Right kidney (tissue), 9 donors: Measurements from ENCODE around the gene NDUFA7.
A peak's percentile ranks its signal among the peaks of the same experiment; 100 is the strongest.
"Not testable (repeated sequence)": the region's sequence is repeated elsewhere in the genome, so short reads cannot be mapped to it uniquely, and the experiment has no call there.

Experiments
- DNase-seq: peaks from one replicate; pipeline ENCODE4 v3.0.0-alpha.2; 2016
- long read RNA-seq, 8 donors: transcript quantifications; one replicate each; lab custom pipeline, GENCODE V29; 2026

Gene NDUFA7
- long read RNA-seq, donor 1, transcript NDUFA7-201 (4 exons, 601 nt) = major isoform, 129 of 140 reads
- long read RNA-seq, donor 1, transcript NDUFA7-205 (2 exons, 547 nt) = minor isoform, 11 of 140 reads
- long read RNA-seq, donor 1, partial matches to known transcripts = 0 of 140 reads
- long read RNA-seq, donor 1, other reads (novel, unspliced or antisense) = 0 of 140 reads
- long read RNA-seq, donor 2, transcript NDUFA7-201 (4 exons, 601 nt) = major isoform, 57 of 66 reads
- long read RNA-seq, donor 2, partial matches to known transcripts = 6 of 66 reads
- long read RNA-seq, donor 2, other reads (novel, unspliced or antisense) = 0 of 66 reads
- long read RNA-seq, donor 3, transcript NDUFA7-201 (4 exons, 601 nt) = major isoform, 51 of 54 reads
- long read RNA-seq, donor 3, partial matches to known transcripts = 0 of 54 reads
- long read RNA-seq, donor 3, other reads (novel, unspliced or antisense) = 0 of 54 reads
- long read RNA-seq, donor 4, transcript NDUFA7-205 (2 exons, 547 nt) = minor isoform, 9 of 84 reads
- long read RNA-seq, donor 4, transcript NDUFA7-201 (4 exons, 601 nt) = major isoform, 66 of 84 reads
- long read RNA-seq, donor 4, partial matches to known transcripts = 8 of 84 reads
- long read RNA-seq, donor 4, other reads (novel, unspliced or antisense) = 0 of 84 reads
- long read RNA-seq, donor 5, transcript NDUFA7-201 (4 exons, 601 nt) = major isoform, 97 of 112 reads
- long read RNA-seq, donor 5, transcript NDUFA7-205 (2 exons, 547 nt) = minor isoform, 15 of 112 reads
- long read RNA-seq, donor 5, partial matches to known transcripts = 0 of 112 reads
- long read RNA-seq, donor 5, other reads (novel, unspliced or antisense) = 0 of 112 reads
- long read RNA-seq, donor 6, transcript NDUFA7-201 (4 exons, 601 nt) = major isoform, 104 of 128 reads
- long read RNA-seq, donor 6, transcript NDUFA7-205 (2 exons, 547 nt) = minor isoform, 8 of 128 reads
- long read RNA-seq, donor 6, partial matches to known transcripts = 16 of 128 reads
- long read RNA-seq, donor 6, other reads (novel, unspliced or antisense) = 0 of 128 reads
- long read RNA-seq, donor 7 = 0 reads
- long read RNA-seq, donor 8, transcript NDUFA7-201 (4 exons, 601 nt) = major isoform, 106 of 116 reads
- long read RNA-seq, donor 8, partial matches to known transcripts = 5 of 116 reads
- long read RNA-seq, donor 8, other reads (novel, unspliced or antisense) = 0 of 116 reads

DNA sequence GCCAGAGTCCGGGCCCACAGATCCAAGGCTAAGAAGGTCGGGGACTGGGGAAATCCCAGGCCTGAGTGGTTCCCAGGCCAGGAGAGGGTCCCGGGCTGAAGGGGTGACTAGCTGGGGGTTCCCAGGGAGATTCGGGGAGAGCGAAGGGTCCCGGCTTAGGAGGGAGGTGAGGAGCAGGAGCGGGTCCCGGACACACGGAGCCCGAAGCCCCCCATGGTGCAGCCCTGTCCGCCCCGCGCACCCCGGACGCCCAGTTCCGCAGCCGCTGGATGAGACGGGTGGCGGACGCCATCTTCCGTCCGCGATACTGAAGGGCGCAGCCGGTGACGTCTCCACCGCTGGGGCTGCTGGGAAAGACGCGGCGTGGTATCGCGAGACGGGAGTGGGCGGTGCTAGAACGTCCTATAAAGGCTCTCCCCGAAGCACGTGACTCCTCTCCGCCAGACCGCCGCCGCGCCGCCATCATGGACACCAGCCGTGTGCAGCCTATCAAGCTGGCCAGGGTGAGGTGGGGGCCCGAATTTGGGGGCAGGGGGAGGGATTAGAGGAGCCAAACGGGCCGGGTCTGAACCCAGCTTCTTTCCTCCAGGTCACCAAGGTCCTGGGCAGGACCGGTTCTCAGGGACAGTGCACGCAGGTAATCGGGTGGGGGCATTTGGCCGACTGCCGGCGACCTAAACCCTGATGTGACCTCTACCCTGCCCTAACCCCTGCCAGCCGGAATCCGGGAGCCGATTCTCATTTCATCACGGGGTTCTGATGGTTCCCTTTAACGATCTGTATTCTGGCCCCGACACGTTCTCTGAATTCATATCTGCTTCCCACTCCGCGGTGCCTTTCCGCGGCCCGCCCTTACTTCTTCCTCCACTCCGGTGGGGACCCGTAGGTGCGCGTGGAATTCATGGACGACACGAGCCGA, at the start of gene NDUFA7, which contains the start of gene RPS28:
Gene NDUFA7, minus strand, starts transcription at position 309 of the 919 bp plus-strand sequence. Its CDS starts 17 bp downstream, at position 292.
Gene RPS28, plus strand, starts transcription at position 430 of the 919 bp plus-strand sequence. Its CDS starts 35 bp downstream, at position 465.
- peak; percentile 93 for DNase-seq

DNA sequence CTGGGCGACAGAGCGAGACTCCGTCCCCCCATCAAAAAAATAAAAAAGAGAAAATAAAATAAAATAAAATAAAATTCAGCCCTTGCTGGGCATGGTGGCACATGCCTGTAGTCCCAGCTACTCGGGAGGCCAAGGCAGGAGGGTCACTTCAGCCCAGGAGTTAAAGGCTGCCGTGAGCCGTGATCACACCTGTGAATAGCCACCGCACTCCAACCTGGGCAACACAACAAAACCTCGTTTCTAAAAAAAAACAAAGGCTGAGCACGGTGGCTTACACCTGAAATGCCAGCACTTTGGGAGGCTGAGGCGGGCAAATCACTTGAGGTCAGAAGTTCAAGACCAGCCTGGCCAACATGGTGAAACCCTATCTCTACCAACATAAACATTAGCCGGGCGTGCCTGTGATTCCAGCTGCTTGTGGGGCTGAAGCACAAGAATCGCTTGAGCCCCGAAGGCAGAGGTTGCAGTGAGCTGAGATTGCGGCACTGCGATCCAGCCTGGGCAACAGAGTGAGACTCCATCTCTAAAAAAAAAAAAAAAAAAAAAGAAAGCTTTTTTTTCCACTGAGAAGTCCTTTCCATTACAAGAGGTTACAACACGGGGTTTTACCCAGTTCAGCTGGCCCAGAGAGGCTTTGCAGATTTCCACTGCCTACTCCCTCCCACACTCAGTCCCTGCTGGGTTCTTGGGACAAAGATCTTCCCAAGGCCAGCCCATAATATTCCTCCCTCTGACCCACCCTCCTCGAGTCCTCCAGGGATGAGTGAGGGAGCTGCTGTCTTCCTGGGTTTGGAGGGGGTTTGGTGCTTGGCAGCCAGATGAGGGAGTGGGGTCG, 49.2 kb upstream of the NDUFA7 start:
- no peak for DNase-seq

DNA sequence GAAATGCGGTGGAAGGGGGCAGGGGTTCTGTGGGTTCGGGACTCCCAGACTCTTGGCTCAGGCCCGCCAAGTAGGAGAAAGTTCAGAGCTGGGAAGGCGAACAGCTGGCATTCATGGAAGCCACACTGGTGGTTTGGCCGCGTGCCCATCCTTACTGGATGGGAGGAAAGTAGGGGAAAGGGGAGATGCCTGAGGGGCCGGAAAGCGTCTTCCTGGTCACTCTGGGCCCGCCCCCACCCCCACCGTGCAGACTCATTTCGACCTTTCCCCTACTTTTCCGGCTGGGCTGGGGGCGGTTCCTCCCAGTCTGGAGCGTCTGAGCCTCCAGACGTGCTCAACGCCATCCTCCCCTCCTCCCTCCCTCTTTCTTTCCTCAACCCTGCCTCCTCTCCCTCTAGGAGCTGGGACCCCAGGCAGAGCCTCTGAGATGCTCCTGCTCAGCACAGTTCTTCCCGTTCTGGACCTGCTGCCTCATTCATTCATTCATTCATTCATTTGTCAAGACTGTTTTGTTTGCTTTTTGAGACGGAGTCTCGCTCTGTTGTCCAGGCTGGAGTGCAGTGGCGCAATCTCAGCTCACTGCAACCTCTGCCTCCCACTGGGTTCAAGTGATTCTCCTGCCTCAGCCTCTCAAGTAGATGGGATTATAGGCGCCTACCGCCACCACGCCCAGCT, 46.3 kb upstream of the NDUFA7 start:
- DNase-seq = peak; percentile 76

DNA sequence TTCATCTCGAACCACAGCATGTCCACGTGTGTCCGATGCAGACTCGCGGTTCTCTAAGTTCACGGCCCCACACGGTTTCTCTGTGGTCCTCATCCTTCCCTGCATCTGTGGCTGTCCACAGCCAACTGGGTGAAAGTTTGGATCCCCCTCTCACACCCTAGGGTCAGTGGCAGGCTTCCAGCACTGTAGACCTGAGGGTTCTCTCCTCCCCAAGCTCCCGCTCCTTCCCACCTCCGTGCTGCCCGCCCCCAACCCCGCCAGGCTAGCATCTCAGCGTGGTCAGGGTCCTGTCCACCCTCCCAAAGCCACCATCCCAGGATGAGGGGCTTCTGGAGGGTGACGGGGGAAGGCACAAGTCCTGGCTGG, 45.8 kb upstream of the NDUFA7 start:
- DNase-seq = no peak

DNA sequence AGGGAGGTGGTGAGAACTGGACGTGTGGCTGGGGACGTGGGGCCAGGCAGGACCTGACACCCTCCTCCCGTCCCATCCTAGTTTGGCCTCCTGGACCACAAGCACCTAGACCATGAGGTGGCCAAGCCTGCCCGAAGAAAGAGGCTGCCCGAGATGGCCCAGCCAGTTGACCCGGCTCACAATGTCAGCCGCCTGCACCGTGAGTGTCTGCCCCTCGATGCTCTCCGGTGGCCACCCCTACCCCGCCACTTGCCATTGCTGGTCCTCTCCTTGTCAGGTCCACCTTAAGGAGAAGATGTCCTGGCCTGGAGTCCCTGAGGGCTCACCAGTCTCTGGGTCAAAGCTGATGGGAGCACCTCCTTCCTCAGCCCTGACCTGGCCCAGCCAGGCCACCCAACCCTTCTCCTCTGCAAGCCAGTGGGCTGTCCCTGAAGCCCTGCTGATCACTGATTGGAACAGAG, 45.0 kb upstream of the NDUFA7 start:
- DNase-seq = no peak

DNA sequence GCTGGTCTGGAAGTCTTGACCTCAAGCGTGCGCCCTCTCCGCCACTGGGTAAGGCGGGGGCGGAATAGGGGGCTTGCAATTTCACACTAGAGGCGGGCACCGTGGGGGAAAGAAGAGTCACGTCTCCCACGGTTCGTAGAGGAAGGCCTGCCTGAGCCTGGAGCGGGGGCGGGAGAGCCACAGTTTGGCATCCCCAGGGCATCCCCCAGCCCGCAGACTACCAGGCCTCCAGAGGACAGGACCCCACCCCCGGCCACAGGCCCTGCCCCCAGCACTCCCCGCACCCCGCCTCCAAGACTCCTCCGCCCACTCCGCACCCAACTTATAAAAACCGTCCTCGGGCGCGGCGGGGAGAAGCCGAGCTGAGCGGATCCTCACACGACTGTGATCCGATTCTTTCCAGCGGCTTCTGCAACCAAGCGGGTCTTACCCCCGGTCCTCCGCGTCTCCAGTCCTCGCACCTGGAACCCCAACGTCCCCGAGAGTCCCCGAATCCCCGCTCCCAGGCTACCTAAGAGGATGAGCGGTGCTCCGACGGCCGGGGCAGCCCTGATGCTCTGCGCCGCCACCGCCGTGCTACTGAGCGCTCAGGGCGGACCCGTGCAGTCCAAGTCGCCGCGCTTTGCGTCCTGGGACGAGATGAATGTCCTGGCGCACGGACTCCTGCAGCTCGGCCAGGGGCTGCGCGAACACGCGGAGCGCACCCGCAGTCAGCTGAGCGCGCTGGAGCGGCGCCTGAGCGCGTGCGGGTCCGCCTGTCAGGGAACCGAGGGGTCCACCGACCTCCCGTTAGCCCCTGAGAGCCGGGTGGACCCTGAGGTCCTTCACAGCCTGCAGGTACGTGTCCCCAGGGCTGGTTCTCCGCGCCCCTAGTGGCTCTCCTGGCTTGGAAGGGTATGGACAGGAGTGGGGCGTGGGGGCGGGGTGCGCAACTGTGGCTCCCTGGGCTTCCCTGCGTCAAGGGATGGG, 42.9 kb upstream of the NDUFA7 start, which contains the start of gene ANGPTL4:
Gene ANGPTL4, plus strand, starts transcription at position 353 of the 969 bp plus-strand sequence. Its CDS starts 167 bp downstream, at position 520.
- peak; percentile 81 for DNase-seq

DNA sequence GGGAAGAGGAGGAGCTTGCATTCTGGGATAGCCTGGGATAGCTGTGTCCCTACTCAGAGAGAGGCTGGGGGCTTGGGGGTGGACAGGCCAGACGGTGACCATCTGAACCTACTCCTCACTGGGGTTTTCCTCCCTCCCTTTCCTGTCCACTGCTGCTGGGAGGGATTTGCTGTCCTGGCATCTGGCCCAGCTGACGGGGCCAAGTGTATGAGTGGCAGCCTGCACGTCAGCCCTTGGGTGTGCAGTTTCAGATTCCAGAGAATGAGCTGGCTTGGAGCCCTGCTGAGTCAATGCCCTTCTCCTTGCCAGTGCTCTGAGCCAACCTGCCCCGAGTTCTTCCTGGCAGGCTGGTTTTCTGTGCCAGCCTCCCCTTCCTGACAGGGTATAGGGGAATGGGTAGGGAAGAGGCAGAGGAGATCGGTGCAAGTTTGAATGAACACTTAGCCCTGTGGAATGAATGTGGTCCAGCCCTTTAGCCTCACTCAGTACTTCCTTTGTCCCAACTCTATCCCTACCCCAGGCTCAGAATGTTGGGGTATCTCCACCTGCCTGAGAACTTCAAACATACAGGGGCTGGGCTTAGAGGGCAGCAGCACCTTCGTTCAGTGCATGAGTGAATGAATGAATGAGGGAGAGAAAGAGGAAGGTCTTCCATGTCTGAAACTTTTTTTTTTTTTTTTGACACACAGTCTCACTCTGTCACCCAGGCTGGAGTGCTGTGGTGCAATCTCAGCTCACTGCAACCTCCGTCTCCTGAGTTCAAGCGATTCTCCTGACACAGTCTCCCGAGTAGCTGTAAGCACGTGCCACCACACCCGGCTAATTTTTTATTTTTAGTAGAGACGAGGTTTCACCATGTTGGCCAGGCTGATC, 41.0 kb upstream of the NDUFA7 start:
- DNase-seq = peak; percentile 42

DNA sequence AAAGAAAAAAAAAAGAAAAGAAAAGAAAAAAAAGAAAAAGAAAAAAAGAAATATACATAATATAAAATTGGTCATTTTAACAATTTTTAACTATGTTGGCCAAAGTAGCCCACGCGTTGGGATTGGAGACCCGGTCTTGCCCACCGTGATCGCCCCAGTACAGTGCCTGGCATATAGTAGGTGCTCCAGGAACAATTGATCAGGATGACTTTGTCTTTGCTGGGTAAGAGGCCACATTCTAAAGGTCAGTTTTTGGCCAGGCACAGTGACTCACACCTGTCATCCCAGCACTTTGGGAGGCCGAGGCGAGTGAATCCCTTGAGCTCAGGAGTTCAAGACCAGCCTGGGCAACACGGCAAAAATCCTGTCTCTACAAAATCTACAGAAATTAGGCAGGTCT, 39.0 kb upstream of the NDUFA7 start:
- DNase-seq = no peak

DNA sequence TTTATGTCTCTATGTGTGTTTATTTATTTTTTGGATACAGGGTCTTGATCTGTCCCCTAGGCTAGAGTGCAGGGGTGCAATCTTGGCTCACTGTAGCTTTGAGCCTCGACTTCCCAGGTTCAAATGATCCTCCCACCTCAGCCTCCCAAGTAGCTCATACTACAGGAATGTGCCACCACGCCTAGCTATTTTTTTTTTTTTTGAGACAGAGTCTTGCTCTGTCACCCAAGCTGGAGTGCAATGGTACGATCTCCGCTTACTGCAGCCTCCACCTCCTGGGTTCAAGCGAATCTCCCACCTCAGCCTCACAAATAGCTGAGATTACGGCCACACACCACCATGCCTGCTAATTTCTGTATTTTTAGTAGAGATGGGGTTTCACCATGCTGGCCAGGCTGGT, 37.8 kb upstream of the NDUFA7 start:
- no peak for DNase-seq

DNA sequence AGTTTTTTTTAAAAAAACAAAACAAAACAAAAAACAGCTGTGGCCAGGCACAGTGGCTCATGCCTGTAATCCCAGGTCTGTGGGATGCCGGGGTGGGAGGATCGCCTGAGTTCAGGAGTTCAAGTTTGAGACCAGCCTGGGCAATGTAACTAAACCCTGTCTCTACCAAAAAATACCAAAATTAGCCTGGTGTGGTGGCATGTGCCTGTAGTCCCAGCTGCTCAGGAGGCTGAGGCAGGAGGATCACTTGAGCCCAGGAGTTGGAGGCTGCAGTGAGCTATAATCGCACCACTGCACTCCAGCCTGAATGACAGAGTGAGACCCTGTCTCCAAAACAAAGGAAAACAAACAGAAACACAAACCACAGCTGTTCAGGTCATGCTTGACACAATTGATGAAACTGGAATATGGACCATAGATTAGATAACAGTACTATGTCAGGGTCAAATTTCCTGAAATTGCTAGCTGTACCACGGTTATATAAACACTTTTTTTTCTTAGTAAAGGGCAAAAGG, 35.9 kb upstream of the NDUFA7 start:
- DNase-seq = no peak

DNA sequence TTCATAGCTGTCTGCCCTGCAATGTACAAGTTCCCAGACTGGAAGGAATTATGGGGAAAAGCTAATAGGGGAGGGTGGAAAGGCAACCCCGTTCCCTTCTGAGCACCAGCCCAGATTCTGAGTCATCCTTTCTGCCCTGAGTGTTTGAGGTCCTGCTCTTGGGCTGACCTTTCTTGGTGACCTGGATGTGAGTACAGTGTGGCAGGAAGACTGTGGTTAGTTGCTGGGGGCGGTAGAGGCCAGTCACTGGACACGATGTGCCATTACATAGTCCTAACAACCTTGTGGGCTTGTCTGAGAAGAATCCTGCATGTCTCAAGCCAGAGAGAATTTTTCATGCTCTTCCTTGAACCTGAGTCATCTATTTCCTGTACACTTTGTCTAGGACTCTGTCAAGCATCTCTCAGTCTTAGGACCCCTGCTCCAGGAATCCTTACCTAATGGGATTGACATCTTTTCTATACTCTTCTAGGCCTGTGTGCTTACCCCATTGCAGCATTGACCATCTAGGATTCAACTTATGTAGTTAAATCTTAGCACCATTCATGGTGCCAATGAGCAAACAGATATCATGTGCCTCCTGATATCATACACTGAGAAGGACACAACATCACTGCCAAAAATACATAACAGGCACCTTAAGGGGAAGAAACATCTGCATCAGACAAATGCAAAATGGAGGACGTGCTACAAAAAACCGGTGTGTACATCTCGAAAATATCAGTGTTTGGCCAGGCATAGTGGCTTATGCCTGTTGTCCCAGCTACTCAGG, 34.6 kb upstream of the NDUFA7 start:
- DNase-seq = no peak

DNA sequence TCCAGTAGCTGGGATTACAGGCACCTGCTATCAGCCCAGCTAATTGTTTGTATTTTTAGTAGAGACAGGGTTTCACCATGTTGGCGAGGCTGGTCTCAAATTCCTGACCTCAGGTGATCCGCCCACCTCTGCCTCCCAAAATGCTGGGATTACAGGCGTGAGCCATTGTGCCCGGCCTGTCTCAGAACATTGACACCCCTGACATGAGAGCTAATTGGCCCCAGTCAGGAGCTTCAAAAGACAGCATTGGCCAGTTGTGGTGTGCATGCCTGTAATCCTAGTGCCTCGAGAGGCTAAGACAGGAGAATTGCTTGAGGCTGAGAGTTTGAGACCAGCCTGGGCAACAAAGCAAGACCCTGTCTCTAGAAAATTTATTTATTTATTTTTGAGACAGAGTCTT, 31.7 kb upstream of the NDUFA7 start:
- not testable (repeated sequence) for DNase-seq

DNA sequence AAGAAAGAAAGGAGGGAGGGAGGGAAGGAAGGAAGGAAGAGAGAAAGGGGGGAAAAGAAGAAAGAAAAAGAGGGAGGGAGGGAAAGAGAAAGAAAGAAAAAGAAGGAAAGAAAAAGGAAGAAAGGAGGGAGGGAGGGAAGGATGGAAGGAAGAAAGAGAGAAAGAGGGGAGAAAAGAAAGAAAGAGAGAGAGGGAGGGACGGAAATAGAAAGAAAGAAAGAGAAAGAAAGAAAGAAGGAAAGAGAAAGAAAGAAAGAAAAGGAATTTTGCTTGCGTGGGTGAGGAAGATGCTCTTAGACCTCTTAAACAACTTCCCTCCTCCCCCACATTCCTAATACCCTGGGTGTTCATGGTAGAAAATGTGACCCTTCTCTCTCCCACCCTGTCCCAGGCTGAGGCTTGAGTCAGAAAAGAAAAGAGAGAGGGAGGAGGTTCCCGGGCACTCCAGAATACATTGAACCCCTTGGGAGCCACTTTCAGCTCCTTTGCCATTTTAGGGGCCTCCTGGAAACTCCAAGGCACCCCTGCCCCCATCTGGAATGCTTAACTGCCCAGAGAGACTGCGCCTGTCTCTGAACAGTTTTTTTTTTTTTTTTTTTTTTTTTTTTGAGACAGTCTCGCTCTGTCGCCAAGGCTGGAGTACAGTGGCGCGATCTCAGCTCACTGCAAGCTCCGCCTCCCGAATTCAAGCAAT, 31.1 kb upstream of the NDUFA7 start:
- DNase-seq = peak; percentile 69

DNA sequence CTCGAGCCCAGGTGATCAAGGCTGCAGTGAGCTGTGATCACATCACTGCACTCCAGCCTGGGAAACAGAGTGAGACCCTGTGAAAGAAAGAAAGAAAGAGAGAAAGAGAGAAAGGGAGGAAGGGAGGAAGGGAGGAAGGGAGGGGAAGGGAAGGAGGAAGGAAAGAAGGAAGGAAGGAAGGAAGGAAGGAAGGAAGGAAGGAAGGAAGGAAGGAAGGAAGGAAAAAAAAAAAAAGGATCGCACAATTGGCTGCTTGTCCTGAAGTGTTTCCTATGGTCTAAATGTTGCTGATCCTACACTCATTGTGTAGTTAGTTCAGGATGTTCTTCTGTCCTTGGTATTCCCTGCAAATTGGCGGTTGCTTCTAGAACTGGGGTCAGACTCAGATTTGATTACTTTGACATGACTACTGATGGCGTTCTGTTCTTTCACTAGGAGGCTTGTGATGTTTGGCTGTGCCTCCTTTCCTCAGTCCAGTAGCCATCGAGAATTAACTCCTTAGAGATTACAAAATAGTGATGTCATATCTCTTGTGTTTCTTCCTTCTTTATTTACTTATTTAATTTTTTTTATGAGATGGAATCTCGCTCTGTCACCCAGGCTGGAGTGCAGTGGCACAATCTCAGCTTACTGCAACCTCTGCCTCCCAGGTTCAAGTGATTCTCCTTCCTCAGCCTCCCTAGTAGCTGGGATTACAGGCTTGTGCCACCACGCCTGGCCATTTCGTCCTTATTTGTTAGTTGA, 28.6 kb upstream of the NDUFA7 start:
- DNase-seq = not testable (repeated sequence)

DNA sequence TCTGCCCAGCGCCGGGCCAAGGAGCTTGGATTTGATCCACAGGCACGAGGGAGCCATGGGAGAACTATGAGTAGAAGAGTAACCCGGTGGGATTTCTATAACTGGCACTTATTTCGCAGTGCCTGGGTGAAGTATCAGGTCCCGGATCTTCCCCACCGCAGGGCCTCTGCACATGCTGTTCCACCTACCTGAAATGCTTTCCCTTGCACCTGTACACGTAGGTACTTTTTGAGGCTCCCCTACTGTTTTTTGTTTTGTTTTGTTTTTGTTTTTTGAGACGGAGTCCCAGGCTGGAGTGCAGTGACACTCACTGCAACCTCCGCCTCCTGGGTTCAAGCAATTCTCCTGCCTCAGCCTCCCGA, 22.3 kb upstream of the NDUFA7 start:
- no peak for DNase-seq
